ENCODE results near the gene HABP4. TPM values are rescaled to one million over a fixed set of nuclear protein-coding genes. Genes with fewer than 3 reads are reported as not detected.
"Not testable (repeated sequence)": the region's sequence is repeated elsewhere in the genome, so short reads cannot be mapped to it uniquely, and the experiment has no call there.

HABP4 gene
- total and polyA plus RNA-seq, 5 experiments from 2014 or later = 13.5 to 31.8 (median 30.8) TPM

- Mint-ChIP-seq H3K27ac (peak overlapping the region in 2 of 10 donors; percentile 29 to 51), H3K9me3 (no peaks in the 10 kb centered on the region), H3K4me1 (peaks cover 4 to 15% (median 9%) of the 10 kb centered on the region in 4 donors), H3K4me3 (no peak overlapping the region), H3K36me3 (peaks cover 0 to 26% (median 6%) of the 10 kb centered on the region in 3 donors), H3K27me3 (no peaks in the 10 kb centered on the region)
- ATAC-seq = no peak
- POLR2A ChIA-PET = interaction anchor here (0.6 kb wide), 1 partner anchor 93 kb away, joined by 3 read pairs; no protein-coding TSS in a partner anchor
- no peak for DNase-seq
These were observed 44.3 kb downstream of the HABP4 start for GRCh38 chr9:96494215-96494800.

- peak overlapping the region in 1 of 10 donors; percentile 71 for H3K27ac Mint-ChIP-seq
- no peak overlapping the region for H3K4me3 Mint-ChIP-seq
- H3K4me1 Mint-ChIP-seq = peaks cover 4 to 15% (median 9%) of the 10 kb centered on the region in 4 donors
- ATAC-seq (no peak), DNase-seq (no peak)
- no peaks in the 10 kb centered on the region for H3K27me3 Mint-ChIP-seq
- POLR2A ChIA-PET = interaction anchor here (0.6 kb wide), 1 partner anchor 94 kb away, joined by 3 read pairs; no protein-coding TSS in a partner anchor
- H3K36me3 Mint-ChIP-seq = peaks cover 0 to 16% (median 0%) of the 10 kb centered on the region in 3 donors
- no peaks in the 10 kb centered on the region for H3K9me3 Mint-ChIP-seq
These were observed 45.4 kb downstream of the HABP4 start for GRCh38 chr9:96495341-96495740.

GRCh38 chr9:96496368-96497116 is 46.6 kb downstream of the HABP4 start:
- POLR2A ChIA-PET = interaction anchor here (0.5 kb wide), 1 partner anchor 44 kb away, joined by 4 read pairs; no protein-coding TSS in a partner anchor
- Mint-ChIP-seq H3K4me1 (peaks cover 3 to 8% (median 4%) of the 10 kb centered on the region in 4 donors), H3K9me3 (no peaks in the 10 kb centered on the region), H3K36me3 (peaks cover 0 to 5% (median 0%) of the 10 kb centered on the region in 3 donors), H3K4me3 (no peak overlapping the region), H3K27me3 (no peaks in the 10 kb centered on the region), H3K27ac (no peak overlapping the region)
- DNase-seq (no peak), ATAC-seq (no peak)

GRCh38 chr9:96497117-96497399 is 47.1 kb downstream of the HABP4 start:
- DNase-seq (no peak), ATAC-seq (no peak)
- H3K9me3 Mint-ChIP-seq = no peaks in the 10 kb centered on the region
- POLR2A ChIA-PET = no interaction called here
- no peaks in the 10 kb centered on the region for H3K27me3 Mint-ChIP-seq
- H3K4me1 Mint-ChIP-seq = peaks cover 0 to 4% (median under 1%) of the 10 kb centered on the region in 4 donors
- no peak overlapping the region for H3K27ac Mint-ChIP-seq
- peaks cover 0 to 2% (median 0%) of the 10 kb centered on the region in 3 donors for H3K36me3 Mint-ChIP-seq
- H3K4me3 Mint-ChIP-seq = no peak overlapping the region

- H3K4me3 Mint-ChIP-seq = no peak overlapping the region
- DNase-seq (no peak), ATAC-seq (no peak)
- POLR2A ChIA-PET = no interaction called here
- H3K4me1 Mint-ChIP-seq = peaks cover 0 to 3% (median under 1%) of the 10 kb centered on the region in 4 donors
- H3K27ac Mint-ChIP-seq = peak overlapping the region in 1 of 10 donors; percentile 81
- H3K27me3 Mint-ChIP-seq = no peaks in the 10 kb centered on the region
- peaks cover 0 to 6% (median 4%) of the 10 kb centered on the region in 3 donors for H3K36me3 Mint-ChIP-seq
- H3K9me3 Mint-ChIP-seq = no peaks in the 10 kb centered on the region
These were observed 48.8 kb downstream of the HABP4 start for GRCh38 chr9:96498796-96499195.

GRCh38 chr9:96499257-96499656 is 49.3 kb downstream of the HABP4 start:
- Mint-ChIP-seq H3K9me3 (no peaks in the 10 kb centered on the region), H3K4me3 (no peak overlapping the region), H3K27me3 (no peaks in the 10 kb centered on the region), H3K4me1 (peaks cover 0 to 2% (median 0%) of the 10 kb centered on the region in 4 donors), H3K27ac (no peak overlapping the region), H3K36me3 (peaks cover 2 to 9% (median 5%) of the 10 kb centered on the region in 3 donors)
- ATAC-seq = no peak
- DNase-seq = no peak
- POLR2A ChIA-PET = interaction anchor here (0.6 kb wide), 1 partner anchor 48 kb away, joined by 3 read pairs; no protein-coding TSS in a partner anchor

GRCh38 chr9:96500696-96501632 is 51.0 kb downstream of the HABP4 start:
- ATAC-seq (no peak), DNase-seq (no peak)
- no peak overlapping the region for H3K27ac Mint-ChIP-seq
- no peaks in the 10 kb centered on the region for H3K4me1 Mint-ChIP-seq
- no peak overlapping the region for H3K4me3 Mint-ChIP-seq
- no peaks in the 10 kb centered on the region for H3K9me3 Mint-ChIP-seq
- POLR2A ChIA-PET = no interaction called here
- H3K36me3 Mint-ChIP-seq = peaks cover 4 to 9% (median 8%) of the 10 kb centered on the region in 3 donors
- H3K27me3 Mint-ChIP-seq = no peaks in the 10 kb centered on the region

- Mint-ChIP-seq H3K27ac (no peak overlapping the region), H3K27me3 (no peaks in the 10 kb centered on the region), H3K4me1 (no peaks in the 10 kb centered on the region), H3K4me3 (no peak overlapping the region), H3K36me3 (peaks cover 4 to 9% (median 8%) of the 10 kb centered on the region in 3 donors), H3K9me3 (no peaks in the 10 kb centered on the region)
- DNase-seq = no peak
- POLR2A ChIA-PET = no interaction called here
- ATAC-seq = no peak
These were observed 51.9 kb downstream of the HABP4 start for GRCh38 chr9:96501633-96502538.

- Mint-ChIP-seq H3K36me3 (peaks cover 4 to 9% (median 8%) of the 10 kb centered on the region in 3 donors), H3K9me3 (no peaks in the 10 kb centered on the region), H3K27me3 (no peaks in the 10 kb centered on the region), H3K4me1 (no peaks in the 10 kb centered on the region), H3K27ac (no peak overlapping the region), H3K4me3 (no peak overlapping the region)
- POLR2A ChIA-PET = no interaction called here
- DNase-seq (no peak), ATAC-seq (no peak)
These were observed 52.8 kb downstream of the HABP4 start for GRCh38 chr9:96502539-96503373.

- H3K4me1 Mint-ChIP-seq, ATAC-seq, POLR2A ChIA-PET, H3K27me3 Mint-ChIP-seq, DNase-seq, H3K9me3 Mint-ChIP-seq, H3K4me3 Mint-ChIP-seq: not testable (repeated sequence)
- Mint-ChIP-seq H3K36me3 (peaks cover 4 to 12% (median 10%) of the 10 kb centered on the region in 3 donors), H3K27ac (peak overlapping the region in 1 of 10 donors; percentile 22)
These were observed 53.4 kb downstream of the HABP4 start for GRCh38 chr9:96503374-96503748.

GRCh38 chr9:96503918-96504317 is 53.9 kb downstream of the HABP4 start:
- Mint-ChIP-seq H3K9me3 (no peaks in the 10 kb centered on the region), H3K27ac (peak overlapping the region in 1 of 10 donors; percentile 22), H3K4me3 (no peak overlapping the region), H3K27me3 (no peaks in the 10 kb centered on the region), H3K4me1 (no peaks in the 10 kb centered on the region), H3K36me3 (peaks cover 4 to 17% (median 12%) of the 10 kb centered on the region in 3 donors)
- no peak for ATAC-seq
- DNase-seq = no peak
- POLR2A ChIA-PET = no interaction called here

All from naive thymus-derived CD8-positive, alpha-beta T cell (primary cell).